Omental fat pad (tissue), 4 donors: ENCODE results near the gene GMDS. TPM values are rescaled to one million over a fixed set of nuclear protein-coding genes. Genes with fewer than 3 reads are reported as not detected.

Source experiments
- ATAC-seq: fragments of 150-250 bp; one replicate; pipeline ENCODE4 v1.9.1; 2016; ENCODE audit warnings: mild to moderate bottlenecking, moderate library complexity; ENCODE audit not compliant: low FRiP score
- DNase-seq: peaks from one replicate; pipeline ENCODE4 v3.0.0-alpha.2; 2019; ENCODE audit warnings: low spot score
- total RNA-seq, 4 donors: library from RNA; depleted of rRNA; stranded (reverse); fragments of >200 nt; gene quantifications; one replicate each; pipeline ENCODE4 v1.1.0, GENCODE V29; 2016
- TF ChIP-seq, protein P1 (sequence below), 3 donors: fragments of 450-650 bp; IDR thresholded peaks; one replicate each; pipeline ENCODE4 v1.5.1; 2016 to 2017; ENCODE audit warnings: antibody characterized with exemption in 3 of 3, mild to moderate bottlenecking in 3 of 3, moderate library complexity in 2 of 3

The GMDS gene
- total RNA-seq, 4 donors from 2014 or later, result 5.6 to 20.6 (median 10.7) TPM

DNA sequence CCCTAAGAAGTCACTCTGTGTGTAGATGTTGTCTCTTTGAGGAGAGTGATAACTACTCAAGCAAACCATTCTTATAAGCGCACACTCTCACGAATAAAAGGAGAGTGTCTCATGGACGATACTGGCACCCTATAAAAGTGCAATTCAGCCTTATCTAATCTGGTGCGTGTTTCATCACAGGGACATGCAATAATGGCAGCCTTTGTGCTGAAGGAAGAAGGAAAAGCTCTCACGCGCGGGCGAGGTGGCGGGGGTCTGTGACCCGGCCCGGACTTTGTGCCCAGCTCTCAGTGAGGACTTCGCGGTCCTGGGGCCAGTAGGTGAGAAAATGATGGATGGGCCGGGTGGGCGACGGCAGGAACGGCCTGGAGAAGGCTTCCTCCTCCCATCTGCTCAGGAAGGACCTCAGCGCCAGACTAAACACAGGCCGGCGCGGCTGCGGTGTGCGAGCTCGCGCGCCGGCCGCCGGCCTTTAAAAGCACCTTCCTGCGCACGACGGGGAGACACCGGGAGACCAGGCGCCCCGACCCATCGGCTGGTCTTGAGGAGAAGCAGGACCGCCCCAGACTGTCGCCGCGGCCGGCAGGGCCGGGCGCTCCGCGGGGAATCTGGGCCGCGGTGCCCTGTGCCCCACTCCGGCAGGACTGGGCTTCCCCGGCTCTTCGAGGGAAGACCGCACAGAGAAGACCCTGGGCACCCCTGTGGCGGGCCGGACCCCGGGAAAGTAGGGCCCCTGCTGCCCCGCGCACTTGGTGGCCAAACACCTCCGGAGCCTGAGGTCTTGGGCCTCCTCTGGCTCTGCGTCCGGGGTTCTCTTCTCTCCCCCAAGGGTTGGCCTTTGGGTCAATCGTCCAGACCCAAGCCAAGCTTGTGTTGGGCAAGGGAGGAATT, 644.0 kb downstream of the GMDS start:
- TF ChIP-seq, protein P1, sequence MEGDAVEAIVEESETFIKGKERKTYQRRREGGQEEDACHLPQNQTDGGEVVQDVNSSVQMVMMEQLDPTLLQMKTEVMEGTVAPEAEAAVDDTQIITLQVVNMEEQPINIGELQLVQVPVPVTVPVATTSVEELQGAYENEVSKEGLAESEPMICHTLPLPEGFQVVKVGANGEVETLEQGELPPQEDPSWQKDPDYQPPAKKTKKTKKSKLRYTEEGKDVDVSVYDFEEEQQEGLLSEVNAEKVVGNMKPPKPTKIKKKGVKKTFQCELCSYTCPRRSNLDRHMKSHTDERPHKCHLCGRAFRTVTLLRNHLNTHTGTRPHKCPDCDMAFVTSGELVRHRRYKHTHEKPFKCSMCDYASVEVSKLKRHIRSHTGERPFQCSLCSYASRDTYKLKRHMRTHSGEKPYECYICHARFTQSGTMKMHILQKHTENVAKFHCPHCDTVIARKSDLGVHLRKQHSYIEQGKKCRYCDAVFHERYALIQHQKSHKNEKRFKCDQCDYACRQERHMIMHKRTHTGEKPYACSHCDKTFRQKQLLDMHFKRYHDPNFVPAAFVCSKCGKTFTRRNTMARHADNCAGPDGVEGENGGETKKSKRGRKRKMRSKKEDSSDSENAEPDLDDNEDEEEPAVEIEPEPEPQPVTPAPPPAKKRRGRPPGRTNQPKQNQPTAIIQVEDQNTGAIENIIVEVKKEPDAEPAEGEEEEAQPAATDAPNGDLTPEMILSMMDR (IDR thresholded peaks at IDR 0.05), result no peak
- ATAC-seq, result no peak
- no peak for DNase-seq

DNA sequence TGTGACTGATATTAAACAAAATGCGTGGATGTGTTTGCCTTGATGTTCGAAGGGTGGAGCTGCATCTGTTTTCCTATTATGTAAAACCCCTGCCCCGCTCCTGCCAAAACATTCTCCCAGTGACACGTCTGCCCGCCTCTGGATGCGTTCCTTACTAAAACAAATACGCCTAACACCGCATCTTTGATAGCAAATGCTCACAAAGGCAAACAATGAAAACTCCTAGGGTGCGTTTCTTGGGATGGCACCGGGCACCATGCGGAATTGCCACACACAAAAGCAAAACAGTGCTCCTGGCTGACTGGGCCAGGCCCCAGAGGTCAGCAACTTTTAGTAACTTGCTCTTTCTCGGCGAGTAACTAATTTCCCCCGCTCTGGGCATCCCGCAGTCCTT, 644.6 kb downstream of the GMDS start:
- TF ChIP-seq, protein P1 (IDR thresholded peaks at IDR 0.05), result no peak
- ATAC-seq, result no peak
- no peak for DNase-seq

DNA sequence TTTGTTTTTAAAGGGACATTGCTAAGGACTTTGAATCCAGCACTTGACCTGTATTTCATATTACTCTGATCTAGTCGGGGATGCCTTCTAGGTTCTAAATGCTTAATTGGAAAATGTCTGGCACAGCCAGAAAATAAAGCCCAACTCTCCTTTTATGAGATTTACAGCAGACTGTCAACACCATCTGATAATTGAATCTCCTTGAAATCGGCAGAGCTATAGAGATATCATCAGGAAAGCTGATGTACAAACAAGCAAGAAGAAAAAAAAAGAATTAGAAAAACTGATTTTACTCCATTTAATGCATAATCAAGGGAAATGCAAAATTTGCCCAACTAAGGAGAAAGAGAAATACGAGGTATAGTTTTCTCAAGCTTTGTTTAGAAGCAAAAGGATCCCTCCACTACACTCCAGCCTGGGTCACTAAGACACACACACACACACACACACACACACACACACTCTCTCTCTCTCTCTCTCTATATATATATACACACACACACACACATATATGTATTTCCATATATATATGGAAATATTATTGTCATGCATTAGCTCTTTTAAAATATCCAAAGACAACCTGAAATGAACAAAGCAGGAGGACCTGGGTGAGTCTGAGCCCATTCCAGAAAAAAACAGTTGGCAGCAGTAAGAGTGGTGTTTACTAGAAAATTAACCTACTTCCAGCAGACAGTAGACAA, 645.2 kb downstream of the GMDS start:
- TF ChIP-seq, protein P1 (IDR thresholded peaks at IDR 0.05), result no peak
- ATAC-seq (no peak), DNase-seq (no peak)

DNA sequence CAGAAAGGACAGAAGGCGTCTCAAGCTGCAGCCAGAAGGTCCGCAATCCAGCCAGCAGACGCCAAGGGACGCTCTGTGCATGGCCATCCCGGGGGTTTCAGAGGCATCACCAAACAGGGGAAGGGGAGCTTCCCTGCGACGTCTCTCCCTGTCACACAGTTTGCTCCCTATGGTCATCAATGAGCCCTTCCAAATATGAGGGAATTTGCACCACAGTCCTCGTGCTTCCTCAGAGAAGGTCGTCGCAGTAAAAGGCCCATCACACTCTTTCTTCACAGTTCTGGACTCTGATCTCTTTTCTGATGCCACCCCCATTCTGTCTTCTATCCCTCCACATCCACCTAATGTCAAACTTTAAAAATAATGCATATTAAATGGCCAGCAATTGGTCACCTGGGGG, 645.9 kb downstream of the GMDS start:
- no peak for DNase-seq
- ATAC-seq, result no peak

DNA sequence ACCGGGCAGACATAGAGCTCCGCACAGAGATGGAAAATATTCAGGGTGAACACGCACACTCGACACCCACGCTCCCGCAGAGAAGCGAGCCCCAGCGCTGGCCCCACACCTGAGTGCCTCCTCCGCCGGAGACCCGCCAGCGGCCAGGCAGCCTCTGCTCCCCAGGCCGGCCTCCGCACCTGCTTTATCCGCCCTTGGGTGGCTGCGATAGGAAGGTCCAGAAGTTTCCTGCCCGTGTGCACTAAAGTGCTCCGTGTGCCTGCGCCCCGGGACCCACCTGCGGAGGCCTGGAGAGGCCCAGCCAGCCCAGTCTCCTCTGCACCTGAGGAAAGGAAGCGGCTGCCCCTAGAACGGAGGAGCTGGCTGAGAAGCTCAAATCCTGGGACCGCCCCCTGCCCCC, 646.5 kb downstream of the GMDS start:
- TF ChIP-seq, protein P1 (IDR thresholded peaks at IDR 0.05), result no peak
- DNase-seq, result no peak
- no peak for ATAC-seq

More for the DNA sequence above, 645.9 kb downstream of the GMDS start:
- TF ChIP-seq, protein P1 (IDR thresholded peaks at IDR 0.05), result no peak

DNA sequence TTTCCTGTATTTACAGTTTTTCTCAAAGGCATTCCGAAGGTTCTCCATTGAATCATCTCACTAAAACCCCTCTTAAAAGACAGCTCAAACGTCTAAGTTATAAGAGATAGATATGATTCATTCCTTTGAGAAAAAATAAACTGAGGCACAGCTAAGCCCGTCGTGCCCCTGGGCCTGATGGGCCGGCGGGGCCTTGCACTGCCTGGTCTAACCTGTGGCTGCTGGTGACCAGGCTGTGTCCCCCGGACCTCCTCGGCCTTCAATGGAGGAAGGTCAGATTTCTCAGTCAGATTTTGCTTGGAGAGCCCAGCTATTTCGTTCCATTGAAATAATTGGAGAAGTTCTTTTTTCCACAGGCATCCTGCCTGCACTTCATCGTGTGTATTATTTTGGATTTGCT, 647.0 kb downstream of the GMDS start:
- TF ChIP-seq, protein P1 (IDR thresholded peaks at IDR 0.05), result no peak
- DNase-seq (no peak), ATAC-seq (no peak)
